NCI-H1092 treated with DMSO at 0.1 percent for 48 hours (cell line): ENCODE data around the gene TLE4.

ENCODE experiments used
- DNase-seq: peaks from one replicate; lab custom pipeline; 2025; lab: John Stamatoyannopoulos, UW

Gene TLE4

GRCh38 chr9:79692857-79693571, 121.2 kb downstream of the TLE4 start:
- no peak for DNase-seq

GRCh38 chr9:79693750-79694149, 122.0 kb downstream of the TLE4 start:
- peak; percentile 45 for DNase-seq

GRCh38 chr9:79694208-79694607, 122.4 kb downstream of the TLE4 start:
- DNase-seq = no peak

- no peak for DNase-seq
These were observed 123.1 kb downstream of the TLE4 start for GRCh38 chr9:79694676-79695400.

GRCh38 chr9:79695531-79696175, 123.9 kb downstream of the TLE4 start:
- no peak for DNase-seq

GRCh38 chr9:79698967-79699366, 127.2 kb downstream of the TLE4 start:
- no peak for DNase-seq

- DNase-seq = no peak
These were observed 127.7 kb downstream of the TLE4 start for GRCh38 chr9:79699479-79699878.

- DNase-seq = no peak
These were observed 129.0 kb downstream of the TLE4 start for GRCh38 chr9:79700607-79701360.

GRCh38 chr9:79701651-79702050, 129.9 kb downstream of the TLE4 start:
- no peak for DNase-seq

- DNase-seq = no peak
These were observed 133.9 kb downstream of the TLE4 start for GRCh38 chr9:79705704-79706103.

- no peak for DNase-seq
These were observed 134.7 kb downstream of the TLE4 start for GRCh38 chr9:79706512-79706911.

GRCh38 chr9:79707589-79707988, 135.8 kb downstream of the TLE4 start:
- no peak for DNase-seq

GRCh38 chr9:79708541-79708940, 136.8 kb downstream of the TLE4 start:
- DNase-seq = no peak

GRCh38 chr9:79709743-79710674, 138.2 kb downstream of the TLE4 start:
- no peak for DNase-seq

- DNase-seq = no peak
These were observed 140.1 kb downstream of the TLE4 start for GRCh38 chr9:79711874-79712273.

- no peak for DNase-seq
These were observed 147.3 kb downstream of the TLE4 start for GRCh38 chr9:79719021-79719420.

GRCh38 chr9:79719989-79720388, 148.2 kb downstream of the TLE4 start:
- no peak for DNase-seq

GRCh38 chr9:79731171-79731890, 159.6 kb downstream of the TLE4 start:
- no peak for DNase-seq

- DNase-seq = no peak
These were observed 163.4 kb downstream of the TLE4 start for GRCh38 chr9:79735023-79735779.

- no peak for DNase-seq
These were observed 164.3 kb downstream of the TLE4 start for GRCh38 chr9:79736051-79736450.
